SK-MEL-5 (cell line): ENCODE data around the gene SMTN. TPM values are rescaled to one million over a fixed set of nuclear protein-coding genes. Genes with fewer than 3 reads are reported as not detected.
A peak's percentile ranks its signal among the peaks of the same experiment; 100 is the strongest.

Source experiments
- DNase-seq: peaks from one replicate; pipeline ENCODE4 v3.0.0-alpha.2; 2016; ENCODE audit warnings: low read depth, low spot score
- in situ Hi-C: cut with HindIII; loops from 2 replicates; pipeline ENCODE4 v1.10.0; 2016; ENCODE audit warnings: low sequenced_read_pairs, high pct_unique_total_duplicates, low pct_unique_long_range_greater_than_20kb
- total RNA-seq: library from RNA; depleted of rRNA; stranded (reverse); fragments of >200 nt; shearing (Covaris generic); gene quantifications from 2 replicates; pipeline ENCODE4 v1.2.3, GENCODE V29; 2014

The SMTN gene
- total RNA-seq, 1 experiment from 2014 or later, result 10.1 TPM

DNA sequence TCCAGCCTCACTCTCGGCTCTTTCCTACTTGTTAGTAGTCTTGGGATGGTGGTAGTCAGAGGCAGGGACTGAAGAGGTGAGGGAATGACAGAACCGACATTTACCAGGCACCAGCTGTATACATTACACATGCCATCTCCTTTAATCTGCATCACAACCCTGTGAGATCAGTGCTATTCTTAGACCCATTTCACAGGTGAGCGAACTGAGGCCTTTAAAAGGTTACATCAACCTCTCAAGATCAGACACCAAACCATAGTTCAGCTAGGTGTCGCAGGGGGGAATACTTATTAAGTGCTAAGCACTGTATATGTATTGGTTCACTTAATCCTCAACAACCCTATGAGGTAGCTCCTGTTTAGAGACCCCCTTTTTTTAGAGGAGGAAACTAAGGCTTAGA lies 53.6 kb downstream of the SMTN start:
- DNase-seq, result no peak
- in situ Hi-C loops, result no loop called here

DNA sequence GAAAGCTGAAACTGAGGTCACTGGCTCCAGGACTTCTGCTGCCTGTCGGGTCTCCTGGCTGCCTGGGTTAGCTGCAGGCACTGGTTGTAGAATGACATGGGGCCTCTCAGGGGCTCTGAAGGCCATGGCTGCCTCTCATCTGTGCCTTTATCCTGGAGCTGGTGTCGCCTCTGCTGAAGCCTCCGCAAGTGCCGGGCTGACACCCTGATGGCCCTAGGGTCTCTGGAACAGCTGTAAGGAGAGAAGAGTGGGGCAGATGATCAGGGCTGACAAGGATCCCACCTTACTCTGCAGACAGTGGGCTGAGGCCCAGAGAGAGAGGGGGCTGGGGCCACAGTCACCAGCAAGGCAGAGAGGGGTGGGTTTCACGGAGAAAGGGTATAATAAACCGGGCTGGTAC lies 54.6 kb downstream of the SMTN start:
- no peak for DNase-seq
- in situ Hi-C loops, result no loop called here

DNA sequence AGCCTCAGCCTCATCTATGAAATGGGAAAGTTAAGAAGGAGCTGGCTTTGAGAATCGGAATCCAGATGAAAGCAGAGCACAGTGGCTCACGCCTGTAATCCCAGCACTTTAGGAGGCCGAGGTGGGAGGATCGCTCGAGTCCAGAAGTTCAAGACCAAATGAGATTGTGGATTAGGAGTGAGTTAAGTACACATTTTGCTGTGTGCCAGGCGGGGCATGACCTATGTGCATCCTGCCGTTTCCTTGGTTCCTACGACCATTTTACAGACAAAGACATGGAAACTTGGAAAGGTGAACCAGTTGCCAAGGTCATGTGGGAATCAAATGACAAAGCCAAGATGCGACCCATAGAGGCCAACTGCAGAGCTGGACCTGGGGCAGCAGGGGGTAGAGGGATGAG lies 55.0 kb downstream of the SMTN start:
- DNase-seq, result no peak
- in situ Hi-C loops, result no loop called here

DNA sequence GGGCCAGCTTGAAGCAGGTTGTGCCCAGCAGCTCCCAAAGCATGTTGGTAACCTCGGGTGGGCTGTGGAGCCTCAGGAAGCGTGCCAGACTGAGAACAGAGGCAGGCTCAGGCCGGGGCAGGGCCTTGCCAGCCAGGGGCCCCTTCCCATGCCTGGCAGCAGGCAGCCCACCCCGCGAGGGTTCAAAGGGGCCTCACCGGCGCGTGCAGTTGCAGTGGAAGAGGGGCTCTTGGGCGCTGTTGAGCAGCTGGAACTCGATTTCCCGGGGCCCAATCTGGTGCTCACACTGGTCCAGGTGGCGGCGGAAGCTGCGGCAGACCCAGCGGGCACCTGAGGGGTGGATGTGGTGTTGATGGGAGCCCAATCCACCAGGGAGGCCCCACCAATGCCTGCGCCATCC lies 55.6 kb downstream of the SMTN start:
- in situ Hi-C loops, result no loop called here
- DNase-seq, result no peak

DNA sequence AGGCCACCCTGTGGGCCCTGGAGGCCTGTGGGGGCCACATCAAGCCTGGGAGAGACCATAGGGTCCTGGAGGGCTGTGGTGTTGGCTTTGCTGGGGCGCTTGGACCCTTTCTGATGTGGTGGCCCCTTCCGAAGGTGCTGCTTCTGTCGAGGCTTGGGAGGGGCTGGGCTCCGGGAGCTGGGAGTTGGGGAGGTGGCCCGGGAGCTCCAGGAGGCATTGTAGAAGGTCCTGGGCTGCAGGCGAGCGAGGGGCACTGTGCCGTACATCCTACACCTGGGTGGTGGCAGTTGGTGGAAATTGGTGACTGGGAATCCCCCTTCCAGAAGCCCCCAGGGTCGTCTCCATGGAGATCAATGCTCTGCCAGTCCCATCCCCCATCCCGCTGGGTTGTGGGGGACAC lies 56.6 kb downstream of the SMTN start:
- no peak for DNase-seq
- in situ Hi-C loops, result no loop called here

DNA sequence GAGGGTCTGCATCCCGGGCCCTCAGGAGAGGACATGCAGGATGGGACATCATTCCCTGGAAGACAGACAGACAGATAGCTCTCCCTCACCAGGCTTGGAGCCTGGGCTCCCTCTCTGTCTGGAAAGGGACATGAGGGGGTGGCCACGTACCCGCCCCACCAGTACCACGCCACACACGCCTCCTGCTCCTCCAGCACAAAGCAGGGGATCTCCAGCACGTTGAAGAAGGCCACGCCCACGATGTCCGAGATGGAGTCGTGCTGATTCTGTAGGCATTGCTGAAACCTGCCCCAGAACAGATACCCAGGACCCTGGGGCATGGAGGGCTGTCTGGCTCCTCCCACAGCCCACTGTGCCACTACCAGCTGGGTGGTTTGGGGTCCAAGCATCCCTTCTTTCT lies 57.0 kb downstream of the SMTN start:
- no peak for DNase-seq
- in situ Hi-C loops, result no loop called here

DNA sequence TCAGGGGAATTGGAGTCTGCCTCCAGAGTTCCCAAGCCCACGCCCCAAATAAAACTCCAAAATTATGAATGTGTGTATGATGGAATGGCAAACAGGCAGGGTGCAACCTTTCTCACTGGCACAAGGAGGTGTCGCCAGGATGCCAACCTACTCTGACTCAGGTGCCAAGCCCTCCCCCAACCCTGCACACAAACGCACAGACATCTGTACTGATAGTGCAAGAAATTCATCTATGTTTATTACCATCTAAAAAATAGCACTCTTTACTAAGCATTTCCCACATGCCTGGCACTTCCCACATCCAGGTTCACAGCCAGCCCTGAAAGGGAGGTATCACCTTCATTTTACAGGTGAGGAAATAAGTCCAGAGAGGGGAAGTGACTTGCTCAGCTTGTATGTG lies 57.9 kb downstream of the SMTN start:
- no peak for DNase-seq
- in situ Hi-C loops, result no loop called here

DNA sequence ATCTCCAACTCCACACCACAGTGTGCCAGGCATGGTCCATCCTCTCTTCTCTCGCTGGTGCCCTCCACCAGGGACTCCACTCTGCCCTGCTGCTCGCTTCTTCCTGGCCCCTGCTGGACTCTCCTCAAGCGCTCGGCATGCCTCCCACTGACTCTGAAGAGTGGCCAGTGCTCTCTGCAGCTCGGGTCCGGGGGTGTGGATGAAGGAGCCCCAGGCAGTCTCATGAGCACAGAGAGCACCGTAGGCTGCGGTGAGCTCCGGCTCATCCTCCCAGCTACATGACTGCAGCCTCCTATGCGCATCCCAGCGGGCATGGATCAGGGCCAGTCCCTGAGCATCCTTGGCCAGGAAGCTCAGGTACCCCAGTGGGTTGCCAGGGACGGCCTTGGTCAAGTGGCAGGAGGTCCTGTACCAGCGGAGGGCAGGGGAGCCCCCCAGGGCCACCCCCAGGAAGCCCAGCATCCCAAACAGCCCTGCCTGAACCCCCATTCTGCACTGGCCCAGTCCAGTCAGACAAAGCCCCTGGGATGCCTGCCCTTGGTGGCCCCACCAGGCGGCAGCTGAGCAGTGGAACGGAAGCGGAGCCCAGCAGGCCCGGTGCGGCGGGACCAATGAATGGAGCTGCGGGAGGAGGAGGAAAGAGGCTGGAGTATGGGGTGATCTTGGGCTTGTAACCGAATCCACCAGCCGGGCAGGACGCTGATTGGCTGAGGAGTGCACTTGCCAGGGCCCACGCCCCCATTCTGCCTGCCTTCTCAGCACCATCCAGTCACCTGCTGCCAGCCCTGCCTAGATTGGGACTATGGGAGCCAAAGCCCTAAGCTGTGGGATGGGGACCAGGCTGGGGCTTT lies 59.0 kb downstream of the SMTN start, which contains the start of gene PLA2G3:
Gene PLA2G3, minus strand, starts transcription at position 643 of the 851 bp plus-strand sequence. Its CDS starts 154 bp downstream, at position 489.
- in situ Hi-C loops, result no loop called here
- no peak for DNase-seq

DNA sequence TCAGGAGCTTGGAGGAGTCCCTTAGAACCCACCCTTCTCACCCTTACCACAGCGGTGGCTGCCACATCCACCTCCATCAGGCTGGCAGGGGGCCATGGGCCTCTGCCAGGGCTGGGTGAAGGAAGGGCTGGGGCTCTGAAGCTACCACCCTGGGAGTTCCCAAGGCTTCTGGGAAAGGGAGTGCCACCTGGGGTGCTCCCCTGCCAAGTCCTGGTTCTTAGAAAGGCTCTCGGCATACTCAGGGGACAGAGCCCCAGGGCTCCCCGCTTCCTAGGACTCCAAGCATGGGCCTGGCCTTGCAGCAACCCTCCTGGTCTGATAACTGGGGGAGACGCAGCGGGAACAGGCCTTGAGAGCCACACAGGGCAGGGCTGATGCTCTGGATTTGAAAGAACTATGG lies 59.6 kb downstream of the SMTN start:
- in situ Hi-C loops, result no loop called here
- DNase-seq, result no peak

DNA sequence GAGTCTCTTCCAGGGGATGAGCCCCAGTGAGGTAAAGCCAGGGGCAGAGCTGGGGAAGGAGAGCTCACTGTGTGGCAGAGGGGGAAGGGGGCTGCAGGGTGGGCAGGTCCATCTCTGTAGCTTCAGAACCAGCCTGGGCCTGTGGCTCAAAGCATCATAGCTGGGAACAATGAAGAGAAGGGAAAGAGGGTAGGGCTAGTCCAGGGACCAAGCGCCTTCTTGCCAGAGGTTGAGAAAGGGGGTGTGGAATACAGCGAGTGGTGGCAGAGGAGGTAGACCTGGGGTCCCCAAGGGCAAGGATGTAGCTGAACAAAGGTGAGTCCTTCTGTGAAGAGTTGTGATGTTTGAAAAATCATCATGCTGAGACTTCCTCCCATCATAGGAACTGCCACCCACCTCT lies 60.4 kb downstream of the SMTN start:
- no peak for DNase-seq
- in situ Hi-C loops, result no loop called here

DNA sequence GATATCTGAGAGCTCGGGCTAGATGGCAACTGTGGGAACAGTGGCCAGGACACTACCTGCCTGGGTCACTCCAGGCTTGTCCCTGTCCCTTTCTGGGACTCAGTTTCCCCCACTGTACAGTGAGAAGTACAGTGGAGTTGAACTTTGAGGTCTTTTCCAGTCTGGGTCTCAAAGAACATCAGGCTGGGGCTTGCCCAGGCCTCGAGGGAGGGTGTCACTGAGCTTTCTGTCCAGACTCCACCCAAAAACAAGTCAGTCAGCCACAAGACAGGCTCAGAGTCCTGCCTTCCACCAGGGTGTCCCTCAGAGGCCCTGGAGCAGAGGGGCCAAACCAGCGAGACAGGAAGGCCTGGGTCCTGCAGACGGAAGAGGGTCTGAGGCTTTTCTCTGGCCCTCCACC lies 61.2 kb downstream of the SMTN start:
- in situ Hi-C loops, result no loop called here
- no peak for DNase-seq

DNA sequence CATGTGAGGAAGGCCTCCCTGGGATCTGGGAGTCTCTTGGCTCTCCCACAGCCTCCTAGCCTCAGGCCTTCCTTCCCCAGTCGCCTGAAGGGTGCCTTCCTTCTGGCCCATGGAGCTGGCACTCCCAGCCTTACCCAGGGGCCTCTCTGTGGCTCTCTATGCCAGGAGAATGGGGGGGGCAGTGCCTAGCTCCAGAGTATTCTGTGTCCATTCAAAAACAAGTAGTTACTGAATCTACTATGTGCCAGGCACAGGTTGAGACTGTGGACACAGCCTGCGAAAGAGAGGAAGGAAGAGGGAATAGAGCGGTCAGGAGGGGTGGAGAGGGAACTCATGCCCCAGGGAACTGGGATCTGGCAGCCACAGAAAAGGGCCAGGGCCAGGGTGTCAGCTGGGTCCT lies 61.9 kb downstream of the SMTN start:
- in situ Hi-C loops, result no loop called here
- no peak for DNase-seq

DNA sequence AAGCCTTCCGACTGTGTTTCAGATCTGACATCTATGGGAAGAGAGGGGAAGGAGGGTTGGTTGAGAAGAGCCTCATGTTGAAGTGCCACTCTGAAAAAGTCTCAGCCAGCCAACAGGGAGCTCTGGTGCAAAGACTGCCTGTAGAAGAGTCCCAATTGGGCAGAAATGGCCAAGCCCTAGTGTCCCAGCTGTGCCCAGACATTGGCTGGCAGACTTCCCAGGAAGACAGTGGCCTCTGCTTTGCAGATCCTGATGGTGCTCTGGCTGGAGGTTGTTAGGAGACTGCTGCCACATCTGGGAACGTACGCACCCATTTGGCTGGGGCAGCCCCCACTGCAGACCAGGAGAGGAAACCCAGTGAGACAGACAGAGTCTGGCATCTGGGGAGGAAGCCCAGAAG lies 62.4 kb downstream of the SMTN start:
- no peak for DNase-seq
- in situ Hi-C loops, result no loop called here

DNA sequence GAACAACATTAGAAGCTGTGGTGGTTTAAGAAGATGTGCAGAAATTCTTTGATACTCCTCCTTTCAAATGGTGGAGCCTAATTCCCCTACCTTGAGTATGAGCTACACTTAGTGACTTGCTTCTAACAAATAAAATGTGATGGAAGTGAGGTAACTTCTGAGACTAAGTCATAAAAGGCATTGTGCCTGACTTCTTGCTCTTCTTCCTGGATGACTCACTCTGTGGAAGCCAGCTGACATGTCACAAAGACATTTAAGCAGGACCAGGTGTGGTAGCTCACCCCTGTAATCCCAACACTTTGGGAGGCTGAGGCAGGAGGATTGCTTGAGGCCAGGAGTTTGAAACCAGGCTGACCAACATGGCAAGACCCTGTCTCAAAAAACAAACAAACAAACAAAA lies 63.1 kb downstream of the SMTN start:
- in situ Hi-C loops, result no loop called here
- DNase-seq, result no peak

DNA sequence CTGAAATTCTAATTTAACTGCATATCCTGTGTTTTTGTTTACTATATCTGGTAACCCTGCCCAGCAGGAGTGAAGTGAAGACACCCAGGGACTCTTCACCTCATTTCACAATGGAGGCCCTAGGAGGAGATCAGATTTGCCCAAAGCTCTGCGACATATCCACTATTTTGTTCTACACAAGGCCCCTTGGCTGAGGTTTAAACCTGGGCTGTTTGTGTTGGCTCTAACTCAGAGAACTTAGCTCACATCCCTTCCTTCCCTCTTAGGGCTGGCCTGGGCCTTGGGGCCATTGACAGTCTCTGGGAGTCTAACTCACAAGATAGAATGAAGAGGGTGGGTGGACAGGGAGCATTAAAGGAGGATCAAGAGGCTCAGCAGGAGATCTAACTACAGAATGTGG lies 67.4 kb downstream of the SMTN start:
- in situ Hi-C loops, result no loop called here
- no peak for DNase-seq

DNA sequence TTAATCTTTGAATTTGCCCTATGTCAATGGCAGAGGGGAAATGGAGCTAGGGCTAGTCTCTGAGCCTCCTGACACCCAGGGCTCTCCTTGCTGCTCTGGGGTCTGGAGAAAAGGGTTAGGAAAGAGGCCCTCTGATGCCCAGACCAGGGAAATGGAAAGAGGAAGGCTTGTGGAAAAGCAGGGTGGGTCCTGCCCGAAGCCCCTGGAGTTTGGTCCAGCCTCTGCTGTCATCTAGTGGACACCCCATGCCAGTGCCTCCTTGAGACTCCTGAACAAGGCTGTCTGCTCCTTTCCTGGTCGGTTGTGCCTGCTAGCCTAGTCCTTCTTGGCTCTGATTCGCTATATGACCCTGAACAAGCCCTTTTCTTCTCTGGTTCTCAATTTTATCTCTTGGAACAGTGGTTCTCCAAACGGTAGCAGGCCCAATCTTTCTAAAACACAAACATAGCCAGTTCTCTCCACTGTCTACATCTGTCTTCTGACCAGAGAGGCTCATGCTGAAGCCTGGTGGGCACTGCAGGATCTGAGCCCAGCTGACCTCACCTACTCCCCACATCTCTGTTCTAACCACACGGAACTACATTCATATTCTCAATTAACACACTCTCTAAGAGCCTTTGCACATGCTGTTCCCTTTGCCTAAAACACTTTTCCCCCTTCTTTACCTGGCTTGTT lies 68.0 kb downstream of the SMTN start:
- peak; percentile 91 for DNase-seq
- in situ Hi-C loops, result no loop called here

DNA sequence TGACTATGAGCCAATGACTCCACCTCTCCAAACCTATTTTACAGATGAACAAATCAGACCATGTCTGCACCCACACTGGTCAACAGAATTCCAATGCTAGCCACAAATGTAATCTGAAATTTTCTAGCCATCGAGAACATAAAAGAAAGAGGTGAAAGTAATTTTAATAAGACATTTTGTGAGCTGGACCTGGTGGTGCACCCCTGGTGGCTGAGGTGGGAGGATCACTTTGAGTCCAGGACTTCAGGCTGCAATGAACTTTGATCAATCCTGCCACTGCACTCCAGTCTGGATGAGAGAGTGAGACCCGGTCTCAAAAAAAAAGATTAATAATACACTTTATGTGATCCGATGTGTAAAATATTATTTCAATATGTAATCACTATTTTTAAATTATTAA lies 69.5 kb downstream of the SMTN start:
- in situ Hi-C loops, result no loop called here
- peak; percentile 37 for DNase-seq

DNA sequence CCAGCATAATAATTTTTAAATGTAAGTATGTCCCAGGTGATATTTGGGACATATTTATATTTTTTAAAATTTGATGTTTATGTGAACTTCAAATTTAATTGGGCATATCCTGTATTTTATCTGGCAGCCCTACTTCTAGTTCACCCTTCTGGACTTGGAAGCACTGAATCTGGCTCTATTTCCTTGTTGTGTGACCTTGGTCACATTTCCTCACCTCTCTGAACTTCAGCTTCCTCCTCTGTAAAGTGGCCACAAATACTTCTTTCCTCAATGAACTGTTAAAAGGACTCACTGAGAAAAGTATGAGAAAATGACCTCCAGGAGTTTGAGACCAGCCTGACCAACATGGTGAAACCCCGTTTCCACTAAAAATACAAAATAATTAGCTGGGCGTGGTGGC lies 70.8 kb downstream of the SMTN start:
- DNase-seq, result no peak
- in situ Hi-C loops, result no loop called here

DNA sequence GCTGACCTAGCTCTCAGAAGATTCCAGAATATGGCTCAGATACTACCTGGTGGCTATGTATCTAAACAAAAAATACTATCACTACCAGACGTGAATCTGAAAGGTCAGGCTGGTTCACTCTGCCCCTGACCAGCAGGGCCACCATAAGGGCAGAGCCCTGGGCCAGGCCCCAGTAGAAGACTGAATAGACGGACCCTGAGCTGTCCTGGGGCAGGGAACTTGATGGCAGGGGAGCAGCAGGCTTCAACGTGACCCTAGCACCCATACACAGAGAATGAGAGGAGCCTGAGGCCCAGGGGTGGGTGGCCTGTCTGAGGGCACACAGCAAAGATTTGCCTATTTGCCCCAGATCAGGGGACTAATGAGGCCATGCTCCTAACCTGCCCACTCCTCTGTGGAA lies 72.2 kb downstream of the SMTN start:
- no peak for DNase-seq
- in situ Hi-C loops, result no loop called here
